T follicular helper cell (primary cell): ENCODE measurements around the gene SYNDIG1.

Experiments
- DNase-seq: peaks from one replicate; pipeline ENCODE4 v3.0.0-alpha.2; 2020; ENCODE audit warnings: low read depth

SYNDIG1 gene

DNA sequence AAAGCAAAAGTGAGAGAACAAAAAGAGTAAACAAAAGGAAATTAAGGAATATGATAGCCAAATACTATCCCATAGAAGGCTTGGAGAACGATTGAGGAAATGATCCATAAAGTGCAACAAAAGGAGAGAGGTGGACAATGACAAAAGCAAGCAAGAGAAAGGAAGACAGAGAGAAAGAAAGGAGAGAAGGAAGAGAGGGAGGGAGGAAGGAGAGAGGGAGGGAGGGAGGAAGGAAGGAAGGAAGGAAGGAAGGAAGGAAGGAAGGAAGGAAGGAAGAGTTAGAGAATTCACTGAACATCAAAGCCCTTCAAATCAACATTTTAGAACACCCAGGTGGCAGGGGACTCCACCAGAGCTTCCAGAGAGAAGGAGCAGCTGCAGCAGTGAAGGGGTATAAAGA is 185.0 kb downstream of the SYNDIG1 start:
- no peak for DNase-seq

DNA sequence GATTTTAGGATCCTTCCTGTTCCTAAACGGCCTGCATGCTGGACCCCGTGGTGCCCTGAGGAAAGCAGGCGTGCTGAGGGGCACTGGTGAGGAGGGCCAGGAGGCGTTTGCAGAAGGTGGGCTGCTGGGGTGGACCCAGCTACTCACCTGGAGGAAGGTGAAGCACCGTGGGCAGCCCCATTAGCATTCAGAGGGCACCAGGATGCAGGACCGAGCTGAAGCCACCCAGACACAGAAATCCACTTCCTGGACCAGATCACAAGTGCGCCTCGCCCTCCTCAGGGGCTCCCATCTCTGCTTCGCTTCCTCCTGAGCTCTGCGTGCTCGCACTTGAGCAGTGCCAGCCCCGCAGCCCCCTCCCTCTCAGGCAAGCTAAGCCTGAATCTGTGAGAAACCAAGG is 187.0 kb downstream of the SYNDIG1 start:
- no peak for DNase-seq

DNA sequence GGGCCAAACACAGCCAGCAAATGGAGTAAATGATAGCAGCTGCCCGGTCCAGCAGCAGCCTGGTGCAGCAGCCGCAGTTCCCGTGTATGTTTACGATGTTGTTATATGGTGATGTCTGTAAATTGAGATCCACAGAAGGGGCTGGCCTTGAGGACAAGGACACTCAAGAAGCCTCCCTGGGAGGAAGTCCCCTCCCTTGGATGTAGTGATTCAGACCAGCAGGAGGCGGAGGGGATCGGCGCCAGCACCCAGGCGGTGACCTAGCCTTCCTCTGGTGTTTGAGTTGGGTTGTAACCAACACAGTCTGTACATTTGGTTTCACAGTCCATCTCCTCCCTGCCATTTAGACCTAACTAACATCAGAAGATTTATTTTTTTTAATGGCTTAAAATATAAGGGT is 187.8 kb downstream of the SYNDIG1 start:
- no peak for DNase-seq

DNA sequence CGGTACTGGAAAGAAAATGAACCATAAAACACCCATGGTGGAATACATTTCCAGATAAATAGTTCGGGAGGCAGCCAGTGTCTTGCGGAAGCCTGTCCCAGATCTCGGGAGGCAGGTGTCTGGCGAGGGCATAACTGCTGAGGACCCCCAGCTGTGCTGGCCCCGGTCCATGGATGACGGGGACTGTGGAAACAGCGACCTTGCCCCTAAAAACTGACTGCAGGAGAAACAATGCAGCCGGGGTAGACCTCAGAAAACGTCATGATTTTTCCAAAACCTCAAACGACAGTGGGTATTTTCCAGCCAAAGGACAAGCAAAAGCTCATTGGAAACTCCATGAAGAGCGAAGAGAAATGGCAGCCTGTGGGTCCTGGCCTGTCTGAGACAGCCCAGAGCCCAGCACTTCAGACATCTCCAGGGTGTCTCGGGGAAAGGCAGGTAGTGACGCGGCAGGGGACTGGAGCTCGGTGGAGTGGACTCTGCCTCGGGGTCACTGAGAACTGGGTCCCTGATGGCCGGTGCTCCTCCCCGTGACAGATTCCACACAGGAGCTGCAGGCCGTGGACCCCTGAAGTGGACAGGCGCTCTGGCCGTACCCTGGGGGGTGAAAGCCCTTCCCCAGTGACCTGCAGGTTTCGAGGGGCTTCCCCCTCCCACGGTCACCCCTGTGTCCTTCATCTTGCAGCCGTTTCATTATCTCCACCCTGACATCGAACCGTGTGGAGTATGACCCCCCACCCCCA is 188.6 kb downstream of the SYNDIG1 start:
- DNase-seq: no peak

DNA sequence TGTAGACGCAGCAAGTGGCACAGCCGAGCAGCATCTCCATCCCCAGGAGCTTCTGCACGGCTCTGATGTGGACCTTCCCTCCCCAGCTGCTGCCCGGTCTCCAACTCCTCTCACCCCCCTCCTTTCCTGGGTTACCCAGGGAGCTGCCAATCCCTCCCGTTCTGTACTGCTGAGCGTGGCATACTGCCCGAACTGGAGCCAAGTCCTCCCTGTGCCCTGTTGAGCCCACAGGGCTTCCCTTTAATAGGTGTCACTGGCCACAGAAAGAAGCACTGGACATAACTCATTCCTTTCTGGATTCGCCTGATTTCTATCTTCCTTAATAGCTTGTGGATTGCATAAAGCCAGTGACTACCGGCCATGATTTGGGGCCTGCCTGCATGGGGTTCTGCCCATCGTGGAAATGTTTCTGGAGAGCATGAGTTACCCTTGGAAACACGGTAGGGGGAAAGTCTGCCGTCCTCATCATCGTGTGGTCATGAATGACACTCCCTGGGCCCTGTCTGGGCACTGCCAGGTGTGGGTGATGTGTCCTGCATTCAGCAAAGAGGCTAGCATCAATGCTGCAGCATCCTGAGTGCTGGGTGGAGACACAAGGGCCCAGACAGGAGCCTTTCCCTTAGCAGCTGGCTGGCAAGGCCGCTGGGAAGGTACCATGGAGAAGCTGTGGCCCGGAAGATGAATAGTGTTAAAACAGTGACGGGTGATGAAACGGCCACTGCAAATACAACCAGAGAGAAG is 189.7 kb downstream of the SYNDIG1 start:
- DNase-seq: no peak

DNA sequence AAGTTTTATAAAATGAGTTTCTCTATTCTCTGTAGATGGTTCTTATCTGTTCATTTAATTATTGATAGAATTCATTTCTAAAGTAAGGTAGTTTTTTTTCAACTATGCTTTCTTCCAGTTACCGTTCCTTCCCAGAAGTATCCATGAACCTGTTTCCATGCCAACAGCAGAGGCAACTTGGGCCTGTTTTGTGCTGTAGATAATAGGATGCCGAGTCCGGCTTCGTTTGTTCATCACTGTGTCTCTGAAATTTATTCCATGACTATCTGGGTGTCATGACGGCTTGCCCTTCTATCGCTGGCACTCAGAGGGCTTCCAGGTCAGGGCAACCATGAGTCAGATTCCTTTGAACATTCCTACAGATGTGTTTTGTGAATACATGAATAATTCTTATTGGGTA is 190.4 kb downstream of the SYNDIG1 start:
- DNase-seq: no peak

DNA sequence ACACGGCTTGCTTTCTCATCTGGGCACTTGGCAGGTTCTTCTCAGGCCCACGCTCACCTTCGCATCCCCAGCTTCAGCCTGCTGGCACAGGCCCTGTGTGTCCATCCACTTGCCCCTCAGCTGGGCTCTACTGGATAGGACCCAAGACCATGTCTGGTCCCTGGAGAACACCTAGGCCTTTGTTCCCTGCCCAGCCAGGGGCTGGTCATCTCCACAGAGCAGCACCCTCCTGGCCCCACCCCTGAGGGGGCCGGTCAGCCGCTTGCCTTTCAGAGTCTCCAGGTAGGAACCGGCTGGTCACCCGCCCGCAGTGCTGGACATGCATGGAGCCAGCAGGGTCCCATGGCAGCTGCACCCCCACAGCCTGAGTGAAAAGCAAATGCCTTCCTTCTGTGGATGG is 191.2 kb downstream of the SYNDIG1 start:
- no peak for DNase-seq

DNA sequence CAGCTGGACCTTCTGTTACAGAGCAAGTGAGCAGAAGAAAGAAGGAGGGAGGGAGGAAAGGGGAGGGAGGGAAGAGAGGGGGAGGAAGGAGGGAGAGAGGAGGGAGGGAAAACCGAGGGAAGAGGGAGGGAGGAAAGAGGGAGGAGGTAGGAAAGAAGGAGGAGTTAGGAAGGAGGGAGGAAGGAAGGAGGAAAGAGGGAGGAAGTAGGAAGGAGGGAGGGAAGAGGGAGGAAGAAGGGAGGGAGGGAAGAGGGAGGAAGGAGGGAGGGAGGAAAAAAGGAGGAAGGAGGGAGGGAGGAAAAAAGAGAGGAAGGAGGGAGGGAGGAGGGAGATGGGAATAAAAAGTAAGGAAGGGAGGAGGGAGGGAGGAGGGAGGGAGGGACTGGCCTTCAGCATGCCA is 191.8 kb downstream of the SYNDIG1 start:
- no peak for DNase-seq

DNA sequence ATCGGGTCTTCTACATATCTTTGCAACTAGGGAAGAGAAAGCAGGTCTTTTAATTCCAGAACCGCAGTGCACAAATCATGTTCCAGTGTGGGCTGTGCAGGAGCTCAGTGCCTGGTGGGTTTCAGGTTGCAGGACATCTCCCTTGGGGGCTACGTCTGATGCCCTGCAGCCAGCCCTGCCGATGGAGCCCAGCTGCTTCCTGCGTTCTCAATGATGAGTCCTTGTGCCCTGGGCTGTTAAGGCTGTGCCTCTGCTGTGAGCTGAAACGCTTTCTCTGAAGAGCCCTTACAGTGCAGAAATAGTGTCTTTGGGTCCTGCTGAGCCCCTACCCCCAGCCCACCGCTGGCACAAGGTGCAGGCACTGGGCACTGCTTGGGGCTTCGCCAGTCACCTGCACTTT is 192.9 kb downstream of the SYNDIG1 start:
- DNase-seq: no peak

DNA sequence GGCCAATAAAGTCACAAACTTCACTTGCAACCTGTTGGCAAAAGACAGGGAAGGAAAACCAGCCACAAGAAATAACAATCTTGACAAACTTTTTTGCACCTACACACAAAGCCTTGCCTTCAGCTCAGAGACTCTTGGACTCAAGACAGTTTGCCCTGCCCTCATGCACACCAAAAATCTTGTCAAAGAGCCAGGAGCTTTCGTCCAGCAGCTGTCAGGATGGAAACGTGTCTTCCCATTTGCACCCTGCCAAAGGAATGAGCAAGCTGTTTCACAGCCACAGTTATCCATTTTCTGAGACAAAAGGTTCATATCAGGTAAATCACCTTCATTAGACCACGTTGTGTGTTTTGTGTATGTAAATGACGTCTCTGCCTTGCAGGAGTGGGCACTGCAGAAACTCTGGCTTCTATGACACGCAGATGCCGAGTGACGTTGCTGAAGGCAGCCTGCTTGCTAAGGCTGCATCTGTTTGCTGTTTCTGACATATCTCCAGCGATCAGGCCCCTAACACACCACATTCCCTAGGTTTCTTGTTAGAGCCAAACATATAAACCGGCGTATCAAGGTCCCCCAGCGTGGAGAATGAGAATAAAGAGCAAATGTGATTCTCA is 193.4 kb downstream of the SYNDIG1 start:
- DNase-seq: no peak

DNA sequence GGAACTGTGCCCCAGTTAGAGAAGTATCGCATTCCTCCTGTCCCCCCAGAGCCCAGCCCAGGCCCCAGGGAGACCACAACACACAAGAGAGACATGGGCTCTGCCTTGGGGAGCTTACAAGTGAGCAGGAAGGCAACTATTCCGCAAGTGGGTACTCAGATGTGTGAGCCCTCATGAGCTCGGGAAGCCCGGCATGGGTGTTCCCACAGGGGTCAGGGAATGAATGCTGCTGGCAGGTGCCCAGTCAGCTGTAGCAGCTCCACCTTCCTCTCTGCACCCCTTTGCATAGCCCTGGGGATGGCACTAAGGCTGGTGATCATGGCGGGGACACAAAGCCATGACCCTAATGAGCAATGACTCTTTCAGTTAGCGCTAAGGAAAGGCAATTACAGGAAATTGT is 194.1 kb downstream of the SYNDIG1 start:
- DNase-seq: no peak

DNA sequence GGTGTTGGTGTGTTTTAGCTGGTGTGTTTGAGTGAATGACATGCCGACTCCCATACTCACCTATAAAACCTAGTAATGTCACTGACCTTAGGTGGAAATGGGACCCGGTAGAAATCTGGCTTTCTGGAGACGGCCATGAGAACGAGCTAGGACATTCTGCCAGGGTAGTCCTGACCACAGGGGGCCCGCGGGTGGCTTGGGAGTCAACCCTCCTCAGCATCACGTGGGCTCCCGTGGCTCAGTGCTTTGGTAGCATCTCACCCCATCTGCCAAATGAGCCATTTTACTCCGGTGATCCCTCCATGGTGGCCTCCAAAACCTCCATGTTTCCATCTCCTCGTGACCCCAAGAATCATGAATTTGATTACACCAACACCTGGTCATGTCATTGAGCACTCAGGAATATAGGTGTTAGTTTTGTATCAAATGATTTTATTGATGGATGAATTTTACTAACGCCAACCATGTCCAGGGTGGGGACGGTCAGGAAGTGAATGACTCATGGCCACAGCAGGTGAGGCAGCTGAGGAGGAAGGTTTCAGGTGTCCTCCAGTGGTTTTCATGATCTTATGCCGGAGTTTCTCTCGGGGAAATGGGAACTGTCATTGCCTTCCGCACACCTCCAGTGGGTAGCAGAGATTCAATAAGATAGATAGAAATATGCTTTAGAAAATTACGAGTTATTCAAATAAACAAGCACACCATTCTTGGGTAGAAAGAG is 195.0 kb downstream of the SYNDIG1 start:
- DNase-seq: no peak

DNA sequence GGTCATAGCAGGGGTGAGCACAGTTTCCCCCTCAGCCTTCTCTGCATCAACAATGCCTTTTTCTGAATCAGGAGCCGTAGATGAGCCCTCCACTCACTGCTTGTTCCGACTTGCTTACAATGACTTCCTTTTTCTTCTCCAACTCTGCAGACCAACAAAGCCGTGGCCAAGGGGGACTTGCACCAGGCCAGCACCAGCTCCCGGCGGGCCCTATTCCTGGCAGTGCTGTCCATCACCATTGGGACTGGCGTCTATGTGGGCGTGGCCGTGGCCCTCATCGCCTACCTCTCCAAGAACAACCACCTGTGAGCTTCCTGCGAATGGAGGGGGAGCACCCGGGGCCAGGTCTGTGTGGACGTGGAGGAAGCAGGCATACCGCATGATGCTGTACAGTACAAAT is 195.8 kb downstream of the SYNDIG1 start:
- no peak for DNase-seq

DNA sequence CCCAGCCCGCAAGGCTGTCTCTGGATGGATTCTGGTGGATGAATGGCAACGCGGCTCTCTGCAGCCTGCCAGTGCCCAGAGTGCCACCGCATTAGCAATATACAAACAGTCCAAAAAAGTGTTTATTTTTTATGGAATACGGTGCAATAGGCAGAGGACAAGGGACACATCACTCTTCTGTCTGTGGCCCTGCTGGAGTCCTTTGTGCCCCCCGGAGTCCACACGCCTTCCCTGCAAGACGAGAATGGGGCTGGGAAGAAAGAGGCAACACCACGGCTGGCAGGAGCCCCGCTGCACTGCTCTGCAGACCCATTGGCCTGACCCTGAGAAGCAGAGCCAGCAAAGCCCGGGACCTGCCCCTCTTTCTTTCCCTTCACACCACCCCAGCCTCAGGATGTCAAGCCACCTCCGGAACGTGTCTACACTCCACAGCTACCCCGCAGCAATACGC is 196.3 kb downstream of the SYNDIG1 start:
- DNase-seq: no peak

DNA sequence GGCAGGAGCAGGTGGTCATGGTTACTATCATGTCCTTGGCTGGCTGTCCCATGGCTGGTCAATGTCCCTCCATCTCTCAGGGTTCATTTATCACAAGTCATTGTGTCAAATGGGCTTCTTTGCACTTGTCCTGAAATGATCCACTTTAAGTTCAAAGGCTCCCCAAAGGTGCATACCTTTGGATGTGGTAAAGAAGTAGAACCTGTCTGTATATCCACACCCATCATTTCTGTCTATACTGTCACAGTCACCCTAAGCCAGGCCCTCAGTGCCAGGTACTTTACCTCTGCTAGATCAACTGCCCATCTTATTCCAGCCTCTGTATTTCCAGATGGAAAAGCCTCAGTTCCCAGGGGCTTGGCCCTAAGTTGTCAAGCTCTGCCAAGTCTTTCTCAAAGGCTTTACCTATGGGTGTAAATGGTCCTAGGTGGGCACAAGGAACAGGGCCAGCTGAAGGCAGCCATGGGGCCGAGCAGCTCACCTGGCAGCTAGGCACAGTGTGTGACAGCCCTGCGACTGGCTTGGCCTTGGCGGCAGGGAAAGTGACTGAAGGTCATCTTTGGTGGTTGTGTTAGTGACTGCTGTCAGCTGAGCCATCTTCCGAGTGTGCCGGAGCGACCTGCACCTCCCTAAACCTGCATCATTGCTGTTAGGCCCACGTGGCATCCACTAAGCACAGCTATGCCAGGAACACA is 198.4 kb downstream of the SYNDIG1 start:
- DNase-seq: no peak

DNA sequence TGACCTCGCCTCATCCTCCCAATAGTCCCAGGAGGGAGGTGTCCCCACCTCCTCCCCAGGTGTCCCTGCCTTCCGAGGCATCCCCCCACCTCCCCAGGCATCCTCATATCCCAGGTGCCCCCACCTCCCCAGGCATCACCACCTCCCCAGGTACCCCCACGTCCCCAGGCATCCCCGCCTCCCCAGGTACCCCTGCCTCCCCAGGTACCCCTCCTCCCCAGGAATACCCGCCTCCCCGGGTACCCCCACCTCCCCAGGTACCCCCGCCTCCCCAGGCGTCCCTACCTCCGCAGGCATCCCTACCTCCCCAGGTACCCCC is 198.9 kb downstream of the SYNDIG1 start:
- DNase-seq: no peak

DNA sequence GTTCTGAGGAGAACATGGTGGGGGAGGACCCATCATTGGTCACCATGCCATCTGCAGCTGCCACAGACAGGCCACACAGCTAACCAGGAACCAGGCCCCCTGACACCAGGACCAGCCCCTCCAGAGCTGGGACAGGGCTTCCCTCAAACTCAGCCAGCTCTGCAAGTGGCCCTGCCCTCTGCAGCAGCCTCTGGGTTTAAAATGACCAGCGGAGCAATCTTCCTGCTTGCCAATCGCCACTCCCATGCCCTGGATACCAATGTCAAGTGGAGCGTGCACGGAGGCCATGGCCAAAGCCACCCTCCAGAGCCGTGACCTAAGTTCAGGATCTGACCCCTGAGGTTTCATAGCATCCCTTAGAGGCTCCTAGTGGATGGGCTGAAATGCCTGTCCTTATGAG is 199.4 kb downstream of the SYNDIG1 start:
- no peak for DNase-seq

DNA sequence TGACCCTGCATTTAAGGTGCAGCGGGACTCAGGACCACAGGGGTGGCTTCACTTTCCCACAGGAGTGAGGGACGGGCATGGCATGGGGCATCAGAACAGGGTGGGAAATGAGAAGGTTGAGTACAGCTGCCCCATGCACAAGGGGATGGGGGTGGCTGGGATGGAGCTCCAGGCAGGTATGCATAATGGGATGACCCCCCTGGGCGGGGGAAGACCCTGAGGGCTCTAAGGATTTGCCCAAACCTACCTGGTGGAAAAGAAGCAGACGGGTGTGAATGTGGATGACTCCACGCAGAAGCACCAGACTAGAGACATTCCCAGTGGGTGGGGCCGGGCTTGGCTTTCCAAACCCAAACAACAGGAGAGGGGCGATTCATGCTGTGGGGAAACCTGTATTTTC is 200.3 kb downstream of the SYNDIG1 start:
- DNase-seq: no peak

DNA sequence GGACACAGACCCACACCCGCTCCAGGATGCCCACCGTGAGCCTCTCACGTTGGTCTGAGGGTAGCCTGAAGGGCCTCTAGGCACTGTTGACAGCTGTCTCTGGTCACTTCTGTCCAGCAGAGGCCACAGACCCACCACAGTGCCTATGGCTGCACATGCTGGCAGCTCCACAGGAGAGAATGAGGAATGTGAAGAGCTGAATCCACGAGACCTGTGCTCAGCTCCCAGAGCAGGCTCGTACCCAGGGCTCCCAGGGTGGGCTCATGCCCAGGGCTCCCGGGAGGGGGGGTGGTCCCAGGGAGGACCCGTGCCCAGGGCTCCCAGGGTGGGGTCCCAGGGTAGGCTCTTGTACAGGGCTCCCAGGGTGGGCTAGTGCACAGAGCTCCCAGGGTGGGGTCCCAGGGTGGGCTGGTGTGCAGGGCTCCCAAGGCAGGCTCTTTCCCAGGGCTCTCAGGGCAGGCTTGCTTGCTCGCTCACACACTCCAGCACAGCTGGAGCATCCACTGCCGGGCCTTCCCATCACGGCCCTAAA is 201.0 kb downstream of the SYNDIG1 start:
- no peak for DNase-seq

DNA sequence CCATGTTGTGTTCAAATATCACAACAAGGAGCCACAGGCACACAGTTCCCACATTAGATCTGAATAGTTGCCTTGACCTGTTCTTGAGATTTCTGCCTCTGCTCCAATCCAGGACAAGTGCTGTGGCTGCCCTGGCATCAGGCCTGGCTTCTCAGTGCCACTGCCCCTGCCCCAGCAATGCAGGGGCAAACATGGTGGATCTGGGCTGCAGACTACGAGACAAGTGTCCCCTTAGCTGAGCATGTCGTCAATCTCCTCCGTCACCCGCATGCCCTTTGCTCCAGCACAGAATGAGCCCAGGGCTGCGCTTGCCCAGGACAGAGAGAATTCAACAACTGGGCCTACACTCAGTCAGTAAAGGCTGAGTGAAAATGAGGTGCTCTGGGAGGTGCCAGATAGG is 201.6 kb downstream of the SYNDIG1 start:
- no peak for DNase-seq

DNA sequence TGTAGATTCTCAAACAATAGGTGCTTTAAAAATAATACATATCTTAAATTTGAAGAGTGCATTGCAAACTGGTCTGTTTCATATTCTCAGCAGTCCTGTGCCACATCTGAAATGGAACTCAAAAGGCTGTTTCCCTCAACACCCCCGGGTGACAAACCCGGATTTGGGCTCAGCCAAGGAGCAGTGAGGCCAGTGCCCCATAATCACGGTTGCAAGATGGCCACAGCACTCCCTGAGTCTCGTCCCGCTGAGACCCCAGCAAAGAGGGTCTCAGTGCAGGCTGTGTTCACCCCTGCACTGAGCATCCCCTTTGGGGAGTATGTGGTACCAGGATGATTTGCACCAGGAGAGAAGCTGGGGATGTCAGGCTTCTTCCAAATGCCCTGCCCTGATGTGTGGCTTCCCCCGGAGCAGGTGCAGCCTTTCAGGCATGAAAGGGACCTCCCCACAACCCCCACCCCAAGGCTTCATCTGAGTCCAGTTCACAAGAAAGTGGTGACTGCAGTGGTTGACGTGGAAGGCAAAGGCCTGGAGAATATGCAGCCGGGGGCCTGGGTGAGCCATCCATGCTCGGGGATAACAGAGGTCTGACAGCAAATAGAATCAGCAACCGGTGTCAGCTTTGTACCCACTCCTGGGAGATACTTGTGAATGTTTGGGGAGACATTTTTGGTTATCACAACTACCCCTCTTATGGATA is 202.9 kb downstream of the SYNDIG1 start:
- no peak for DNase-seq
